SJCRH30 (cell line): ENCODE results near the gene SETDB2. TPM values are rescaled to one million over a fixed set of nuclear protein-coding genes. Genes with fewer than 3 reads are reported as not detected.
"Not testable (repeated sequence)": the region's sequence is repeated elsewhere in the genome, so short reads cannot be mapped to it uniquely, and the experiment has no call there.

ENCODE experiments used
- DNase-seq, 2 experiments: peaks; one replicate each; pipeline ENCODE4 v3.0.0-alpha.2; 2015 to 2020
- H3K27ac ChIP-seq: fragments of 250-450 bp; sonication (Bioruptor Pico); 2 replicates; pipeline ENCODE4 v1.5.1; 2020; ENCODE audit warnings: mild to moderate bottlenecking, moderate library complexity
- H3K27me3 ChIP-seq: fragments of 250-450 bp; sonication (Bioruptor Pico); 2 replicates; pipeline ENCODE4 v1.5.1; 2020; ENCODE audit warnings: mild to moderate bottlenecking, moderate library complexity
- H3K36me3 ChIP-seq: fragments of 250-450 bp; sonication (Bioruptor Pico); 2 replicates; pipeline ENCODE4 v1.5.1; 2020; ENCODE audit warnings: mild to moderate bottlenecking, moderate library complexity
- H3K4me1 ChIP-seq: fragments of 250-450 bp; sonication (Bioruptor Pico); 2 replicates; pipeline ENCODE4 v1.5.1; 2020; ENCODE audit warnings: mild to moderate bottlenecking, moderate library complexity
- H3K4me3 ChIP-seq: fragments of 250-450 bp; sonication (Bioruptor Pico); 2 replicates; pipeline ENCODE4 v1.5.1; 2020; ENCODE audit warnings: mild to moderate bottlenecking, moderate library complexity
- H3K9me3 ChIP-seq: fragments of 250-450 bp; sonication (Bioruptor Pico); replicated peaks from 2 replicates; pipeline ENCODE4 v1.5.1; 2020; ENCODE audit warnings: mild to moderate bottlenecking, moderate library complexity
- total RNA-seq: library from RNA; depleted of rRNA; stranded (reverse); fragments of >200 nt; shearing (Covaris generic); gene quantifications from 2 replicates; pipeline ENCODE4 v1.2.3, GENCODE V29; 2014

The SETDB2 gene
- total RNA-seq, 1 experiment from 2014 or later: 10.9 TPM

- H3K36me3 ChIP-seq: peaks cover 13% of the 10 kb centered on the region; the same call in 1 of the 2 replicates
- H3K4me1 ChIP-seq: no peaks in the 10 kb centered on the region
- H3K9me3 ChIP-seq: no peaks in the 10 kb centered on the region
- no peaks in the 10 kb centered on the region for H3K27me3 ChIP-seq
- no peak for DNase-seq
- no peak overlapping the region for H3K4me3 ChIP-seq
- H3K27ac ChIP-seq: no peak overlapping the region
These were observed 28.1 kb downstream of the SETDB2 start for GRCh38 chr13:49472186-49472585.

GRCh38 chr13:49476529-49476928 lies 32.5 kb downstream of the SETDB2 start:
- H3K4me3 ChIP-seq: no peak overlapping the region
- H3K4me1 ChIP-seq: no peaks in the 10 kb centered on the region
- H3K27ac ChIP-seq: no peak overlapping the region
- peaks cover 10% of the 10 kb centered on the region; the same call in 1 of the 2 replicates for H3K36me3 ChIP-seq
- no peaks in the 10 kb centered on the region for H3K9me3 ChIP-seq
- H3K27me3 ChIP-seq: no peaks in the 10 kb centered on the region
- no peak for DNase-seq

GRCh38 chr13:49481788-49482187 lies 37.7 kb downstream of the SETDB2 start:
- Histone ChIP-seq H3K4me3 (no peak overlapping the region), H3K36me3 (peaks cover 8% of the 10 kb centered on the region; the same call in 1 of the 2 replicates), H3K27me3 (no peaks in the 10 kb centered on the region), H3K4me1 (no peaks in the 10 kb centered on the region), H3K27ac (no peak overlapping the region), H3K9me3 (no peaks in the 10 kb centered on the region)
- DNase-seq: no peak

GRCh38 chr13:49488563-49488962 lies 44.5 kb downstream of the SETDB2 start:
- Histone ChIP-seq H3K4me3 (no peak overlapping the region), H3K4me1 (no peaks in the 10 kb centered on the region), H3K27me3 (no peaks in the 10 kb centered on the region), H3K36me3 (0 out of 2 replicates have a peak, but pooled peaks cover 5% of the 10 kb centered on the region), H3K27ac (no peak overlapping the region), H3K9me3 (no peaks in the 10 kb centered on the region)
- DNase-seq: no peak

- H3K4me3 ChIP-seq: no peak overlapping the region
- peaks cover 6% of the 10 kb centered on the region for H3K4me1 ChIP-seq
- no peaks in the 10 kb centered on the region for H3K9me3 ChIP-seq
- H3K27ac ChIP-seq: no peak overlapping the region
- H3K27me3 ChIP-seq: no peaks in the 10 kb centered on the region
- DNase-seq: no peak
- 0 out of 2 replicates have a peak, but pooled peaks cover 3% of the 10 kb centered on the region for H3K36me3 ChIP-seq
These were observed 50.6 kb downstream of the SETDB2 start for GRCh38 chr13:49494645-49495044.

GRCh38 chr13:49495783-49496762 lies 52.0 kb downstream of the SETDB2 start, which contains the start of gene PHF11:
Gene PHF11 (plus strand): TSS chr13:49495953. CDS start chr13:49496002, 49 bp downstream.
- 0 out of 2 replicates have a peak, but pooled peaks cover 3% of the 10 kb centered on the region for H3K36me3 ChIP-seq
- no peak for DNase-seq
- no peaks in the 10 kb centered on the region for H3K9me3 ChIP-seq

GRCh38 chr13:49496837-49497236 lies 52.8 kb downstream of the SETDB2 start:
- H3K4me3 ChIP-seq, H3K36me3 ChIP-seq, H3K27me3 ChIP-seq, H3K9me3 ChIP-seq, H3K27ac ChIP-seq, DNase-seq: not testable (repeated sequence)
- H3K4me1 ChIP-seq: peaks cover 14% of the 10 kb centered on the region

More at GRCh38 chr13:49495783-49496762, 52.0 kb downstream of the SETDB2 start, which contains the start of gene PHF11:
- Histone ChIP-seq H3K27ac (no peak within 1 kb of the TSS), H3K4me3 (no peak within 1 kb of the TSS), H3K27me3 (no peaks in the 10 kb centered on the region), H3K4me1 (peaks cover 14% of the 10 kb centered on the region)

GRCh38 chr13:49497272-49497671 lies 53.2 kb downstream of the SETDB2 start:
- Histone ChIP-seq H3K27ac (no peak overlapping the region), H3K36me3 (no peaks in the 10 kb centered on the region), H3K4me1 (peaks cover 14% of the 10 kb centered on the region), H3K9me3 (no peaks in the 10 kb centered on the region), H3K27me3 (no peaks in the 10 kb centered on the region), H3K4me3 (no peak overlapping the region)
- DNase-seq: no peak

- Histone ChIP-seq H3K27me3 (no peaks in the 10 kb centered on the region), H3K4me3 (no peak overlapping the region), H3K4me1 (peaks cover 14% of the 10 kb centered on the region), H3K9me3 (no peaks in the 10 kb centered on the region), H3K36me3 (no peaks in the 10 kb centered on the region), H3K27ac (no peak overlapping the region)
- no peak for DNase-seq
These were observed 54.1 kb downstream of the SETDB2 start for GRCh38 chr13:49498206-49498605.

- Histone ChIP-seq H3K36me3 (no peaks in the 10 kb centered on the region), H3K4me1 (peaks cover 14% of the 10 kb centered on the region), H3K4me3 (peak overlapping the region; percentile 12), H3K9me3 (no peaks in the 10 kb centered on the region), H3K27ac (peak overlapping the region; percentile 50), H3K27me3 (no peaks in the 10 kb centered on the region)
- DNase-seq: peak; percentile 47 to 66
These were observed 56.0 kb downstream of the SETDB2 start for GRCh38 chr13:49499889-49500660.

- Histone ChIP-seq H3K27me3 (no peaks in the 10 kb centered on the region), H3K4me1 (peaks cover 20% of the 10 kb centered on the region), H3K9me3 (no peaks in the 10 kb centered on the region), H3K27ac (no peak overlapping the region), H3K4me3 (no peak overlapping the region), H3K36me3 (no peaks in the 10 kb centered on the region)
- DNase-seq: no peak
These were observed 58.9 kb downstream of the SETDB2 start for GRCh38 chr13:49502954-49503353.

GRCh38 chr13:49503951-49504350 lies 59.9 kb downstream of the SETDB2 start:
- Histone ChIP-seq H3K4me3 (no peak overlapping the region), H3K36me3 (no peaks in the 10 kb centered on the region), H3K27ac (no peak overlapping the region), H3K27me3 (no peaks in the 10 kb centered on the region), H3K4me1 (peaks cover 20% of the 10 kb centered on the region), H3K9me3 (no peaks in the 10 kb centered on the region)
- no peak for DNase-seq

- Histone ChIP-seq H3K4me3 (no peak overlapping the region), H3K4me1 (no peaks in the 10 kb centered on the region), H3K27ac (no peak overlapping the region), H3K9me3 (no peaks in the 10 kb centered on the region), H3K27me3 (no peaks in the 10 kb centered on the region), H3K36me3 (no peaks in the 10 kb centered on the region)
- DNase-seq: no peak
These were observed 68.5 kb downstream of the SETDB2 start for GRCh38 chr13:49512578-49512977.

GRCh38 chr13:49516467-49516866 lies 72.4 kb downstream of the SETDB2 start:
- Histone ChIP-seq H3K4me3 (no peak overlapping the region), H3K27me3 (no peaks in the 10 kb centered on the region), H3K27ac (no peak overlapping the region), H3K9me3 (no peaks in the 10 kb centered on the region), H3K36me3 (no peaks in the 10 kb centered on the region), H3K4me1 (no peaks in the 10 kb centered on the region)
- DNase-seq: no peak

GRCh38 chr13:49517461-49517860 lies 73.4 kb downstream of the SETDB2 start:
- Histone ChIP-seq H3K4me1 (no peaks in the 10 kb centered on the region), H3K4me3 (no peak overlapping the region), H3K27ac (no peak overlapping the region), H3K9me3 (no peaks in the 10 kb centered on the region), H3K27me3 (no peaks in the 10 kb centered on the region), H3K36me3 (no peaks in the 10 kb centered on the region)
- peak in 1 of 2 experiments; percentile 19 for DNase-seq
